OCI-LY3 (cell line): ENCODE data around the gene ABHD12.

ENCODE experiments used
- H2AFZ ChIP-seq: fragments of 200-600, 300-600 bp; shearing (Covaris generic); 2 replicates; pipeline ENCODE4 v1.6.0; 2014; ENCODE audit warnings: antibody characterized with exemption, low read depth, low read length
- H3K27ac ChIP-seq: fragments of 200-600, 300-600 bp; sonication (generic); 2 replicates; pipeline ENCODE4 v1.5.1; 2014; ENCODE audit warnings: mild to moderate bottlenecking, low read length, moderate library complexity, mixed read lengths
- H3K27me3 ChIP-seq: fragments of 200-600, 300-600 bp; sonication (generic); 2 replicates; pipeline ENCODE4 v1.6.1; 2014; ENCODE audit warnings: low read depth, low read length, mixed read lengths
- H3K36me3 ChIP-seq: fragments of 200-600, 300-600 bp; sonication (generic); replicated peaks from 2 replicates; pipeline ENCODE3; 2014; ENCODE audit warnings: low read depth, low read length, mixed read lengths
- H3K4me1 ChIP-seq: fragments of 300-600, 200-600 bp; sonication (generic); 2 replicates; pipeline ENCODE4 v1.6.1; 2014; ENCODE audit warnings: low read length, mixed read lengths
- H3K4me2 ChIP-seq: fragments of 200-600, 300-600 bp; sonication (generic); 2 replicates; pipeline ENCODE4 v1.6.1; 2014; ENCODE audit warnings: low read length, mixed read lengths
- H3K4me3 ChIP-seq: fragments of 300-600, 200-600 bp; sonication (generic); 2 replicates; pipeline ENCODE4 v1.5.1; 2014; ENCODE audit warnings: antibody characterized with exemption, mild to moderate bottlenecking, low read length, moderate library complexity
- H3K79me2 ChIP-seq: fragments of 300-600, 200-600 bp; shearing (Covaris generic); 2 replicates; pipeline ENCODE4 v1.6.1; 2014; ENCODE audit warnings: mild to moderate bottlenecking, low read length, mixed read lengths
- H3K9ac ChIP-seq: fragments of 300-600, 200-600 bp; shearing (Covaris generic); 2 replicates; pipeline ENCODE4 v1.6.0; 2014; ENCODE audit warnings: mild to moderate bottlenecking, low read length, moderate library complexity
- H3K9me3 ChIP-seq: fragments of 200-600, 300-600 bp; shearing (Covaris generic); 2 replicates; pipeline ENCODE4 v1.6.1; 2014; ENCODE audit warnings: low read length, mixed read lengths; ENCODE audit not compliant: insufficient read depth
- H4K20me1 ChIP-seq: fragments of 200-600, 300-600 bp; sonication (generic); 2 replicates; pipeline ENCODE4 v1.6.1; 2016; ENCODE audit warnings: low read length, mixed read lengths; ENCODE audit not compliant: insufficient read depth
- CTCF ChIP-seq: fragments of 200-600, 300-600 bp; sonication (generic); IDR thresholded peaks from 2 replicates; pipeline ENCODE4 v1.5.1; 2014; ENCODE audit warnings: antibody characterized with exemption, low read length, low read depth
- EZH2phosphoT487 ChIP-seq: fragments of 200-600 bp; shearing (Covaris generic); IDR thresholded peaks from 2 replicates; pipeline ENCODE4 v1.6.1; 2018; ENCODE audit warnings: antibody characterized with exemption, mixed run types, low read depth

The ABHD12 gene

GRCh38 chr20:25258828-25259227 is 131.8 kb downstream of the ABHD12 start:
- no peaks in the 10 kb centered on the region for H3K9me3 ChIP-seq
- no peaks in the 10 kb centered on the region for H3K27me3 ChIP-seq
- H3K79me2 ChIP-seq: peaks cover 4% of the 10 kb centered on the region; the same call in 1 of the 2 replicates
- no peak for TF ChIP-seq EZH2phosphoT487
- no peak for TF ChIP-seq CTCF
- peaks cover 7% of the 10 kb centered on the region; the same call in 1 of the 2 replicates for H4K20me1 ChIP-seq
- no peak overlapping the region for H3K4me2 ChIP-seq
- no peak overlapping the region for H3K27ac ChIP-seq
- no peak overlapping the region for H2AFZ ChIP-seq
- H3K4me3 ChIP-seq: no peak overlapping the region
- H3K9ac ChIP-seq: no peak overlapping the region
- no peaks in the 10 kb centered on the region for H3K4me1 ChIP-seq
- peaks cover 10% of the 10 kb centered on the region for H3K36me3 ChIP-seq

- Histone ChIP-seq H3K4me1 (no peaks in the 10 kb centered on the region), H3K4me2 (no peak overlapping the region), H3K9ac (no peak overlapping the region), H4K20me1 (peaks cover 7% of the 10 kb centered on the region; the same call in 1 of the 2 replicates), H3K36me3 (peaks cover 10% of the 10 kb centered on the region), H3K79me2 (peaks cover 4% of the 10 kb centered on the region; the same call in 1 of the 2 replicates), H3K9me3 (no peaks in the 10 kb centered on the region), H2AFZ (no peak overlapping the region), H3K27me3 (no peaks in the 10 kb centered on the region), H3K4me3 (no peak overlapping the region), H3K27ac (no peak overlapping the region)
- TF ChIP-seq EZH2phosphoT487 (no peak), CTCF (no peak)
These were observed 132.2 kb downstream of the ABHD12 start for GRCh38 chr20:25258476-25258805.

GRCh38 chr20:25257756-25258475 is 132.7 kb downstream of the ABHD12 start:
- Histone ChIP-seq H3K9me3 (no peaks in the 10 kb centered on the region), H3K27me3 (no peaks in the 10 kb centered on the region), H3K27ac (no peak overlapping the region), H3K9ac (no peak overlapping the region), H3K4me3 (no peak overlapping the region), H2AFZ (no peak overlapping the region), H3K36me3 (peaks cover 12% of the 10 kb centered on the region), H4K20me1 (peaks cover 7% of the 10 kb centered on the region; the same call in 1 of the 2 replicates), H3K4me1 (no peaks in the 10 kb centered on the region), H3K79me2 (peaks cover 8% of the 10 kb centered on the region; the same call in 1 of the 2 replicates), H3K4me2 (no peak overlapping the region)
- no peak for TF ChIP-seq CTCF
- no peak for TF ChIP-seq EZH2phosphoT487

GRCh38 chr20:25257130-25257529 is 133.5 kb downstream of the ABHD12 start:
- Histone ChIP-seq H3K4me3 (no peak overlapping the region), H3K27ac (no peak overlapping the region), H3K36me3 (peaks cover 13% of the 10 kb centered on the region), H2AFZ (no peak overlapping the region), H3K4me1 (no peaks in the 10 kb centered on the region), H3K9ac (no peak overlapping the region), H3K79me2 (peaks cover 14% of the 10 kb centered on the region; the same call in 1 of the 2 replicates), H3K27me3 (no peaks in the 10 kb centered on the region), H4K20me1 (peaks cover 7% of the 10 kb centered on the region; the same call in 1 of the 2 replicates), H3K4me2 (no peak overlapping the region), H3K9me3 (no peaks in the 10 kb centered on the region)
- TF ChIP-seq EZH2phosphoT487: no peak
- no peak for TF ChIP-seq CTCF
